ENCODE data around the gene LRRC17.
"Not testable (repeated sequence)": the region's sequence is repeated elsewhere in the genome, so short reads cannot be mapped to it uniquely, and the experiment has no call there.

The LRRC17 gene

GRCh38 chr7:102897856-102898531, 14.8 kb upstream of the LRRC17 start:
- no peak for DNase-seq

- no peak for DNase-seq
Measured at GRCh38 chr7:102898532-102898859, 14.3 kb upstream of the LRRC17 start.

DNA sequence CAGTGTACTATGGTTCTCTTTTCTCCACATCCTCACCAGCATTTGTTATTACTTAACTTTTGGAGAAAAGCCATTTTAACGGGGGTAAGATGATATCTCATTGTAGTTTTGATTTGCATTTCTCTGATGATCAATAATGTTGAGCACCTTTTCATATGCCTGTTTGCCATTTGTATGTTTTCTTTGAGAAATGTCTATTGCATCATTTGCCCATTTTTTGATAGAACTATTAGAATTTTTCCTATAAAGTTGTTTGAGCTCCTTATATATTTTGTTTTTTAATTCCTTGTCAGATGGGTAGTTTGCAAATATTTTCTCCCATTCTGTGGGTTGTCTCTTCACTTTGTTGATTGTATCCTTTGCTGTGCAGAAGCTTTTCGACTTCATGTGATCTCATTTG, 10.7 kb upstream of the LRRC17 start:
- DNase-seq: not testable (repeated sequence)

DNA sequence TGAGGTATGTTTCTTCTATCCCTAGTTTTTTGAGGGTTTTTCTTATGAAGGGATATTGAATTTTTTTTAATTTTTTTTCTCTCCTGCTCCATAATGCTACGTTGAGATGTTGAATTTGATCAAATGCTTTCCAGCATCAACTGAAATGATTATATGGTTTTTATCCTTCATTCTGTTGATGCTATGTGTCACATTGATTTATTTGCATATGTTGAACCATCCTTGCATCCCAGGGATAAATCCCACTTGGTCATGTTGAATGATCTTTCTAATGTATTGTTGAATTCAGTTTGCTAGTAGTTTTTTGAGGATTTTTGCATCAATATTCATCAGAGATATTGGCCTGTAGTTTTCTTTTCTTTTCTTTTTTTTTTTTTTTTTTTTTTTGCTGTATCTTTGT, 9.2 kb upstream of the LRRC17 start:
- not testable (repeated sequence) for DNase-seq

DNA sequence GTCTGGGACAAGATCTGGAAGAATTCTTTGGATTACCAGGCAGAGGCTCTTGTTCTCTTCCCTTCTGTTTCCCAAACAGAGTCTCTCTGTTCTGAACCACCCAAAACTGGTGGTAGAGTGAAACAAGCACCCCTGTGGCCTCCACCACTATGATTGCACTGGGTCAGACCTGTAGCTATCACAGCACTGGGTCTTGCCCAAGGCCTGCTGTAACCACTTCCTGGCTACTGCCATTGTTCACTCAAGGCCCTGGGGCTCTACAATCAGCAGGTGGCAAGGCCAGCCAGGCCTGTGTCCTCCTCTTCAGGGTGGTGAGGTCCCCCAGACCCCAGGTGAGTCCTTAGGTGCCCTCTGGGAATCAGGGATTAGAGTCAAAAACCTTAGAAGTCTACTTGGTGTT, 4.1 kb upstream of the LRRC17 start:
- DNase-seq: no peak

DNA sequence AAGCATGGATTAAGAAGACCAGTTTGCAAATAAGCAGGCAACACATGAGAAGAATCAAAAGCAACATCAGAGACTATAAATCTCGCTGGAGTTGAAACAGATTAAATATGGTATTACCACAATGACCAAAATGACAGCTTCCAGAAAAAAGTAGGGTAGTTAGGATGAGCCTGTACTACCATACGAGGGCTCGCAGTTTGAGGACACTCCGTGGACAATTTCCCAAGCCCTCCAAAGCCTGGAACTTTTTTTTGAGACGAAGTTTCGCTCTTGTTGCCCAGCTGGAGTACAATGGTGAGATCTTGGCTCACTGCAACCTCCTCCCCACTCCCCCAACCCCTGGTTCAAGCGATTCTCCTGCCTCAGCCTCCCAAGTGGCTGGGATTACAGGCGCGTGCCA, 1.0 kb downstream of the LRRC17 start:
- DNase-seq: no peak

DNA sequence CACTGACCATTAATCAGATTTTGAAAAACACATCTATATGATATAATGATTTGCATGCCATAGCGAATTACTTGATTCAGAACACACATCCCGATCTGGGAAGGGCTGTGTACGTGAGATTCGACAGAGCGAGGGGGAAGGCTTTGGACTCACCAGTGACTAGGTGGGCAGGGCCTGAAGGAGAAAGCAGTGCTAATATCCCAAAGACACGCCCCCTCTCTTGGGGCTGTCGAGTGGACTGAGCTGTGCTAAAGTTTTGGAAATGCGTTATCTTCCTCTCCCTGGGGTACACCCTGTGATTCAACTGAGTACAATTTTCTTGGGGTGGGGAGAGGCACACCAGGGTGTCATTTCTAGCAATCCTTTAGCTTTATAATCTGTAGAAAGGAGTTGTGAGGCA, 1.8 kb downstream of the LRRC17 start:
- DNase-seq: no peak

DNA sequence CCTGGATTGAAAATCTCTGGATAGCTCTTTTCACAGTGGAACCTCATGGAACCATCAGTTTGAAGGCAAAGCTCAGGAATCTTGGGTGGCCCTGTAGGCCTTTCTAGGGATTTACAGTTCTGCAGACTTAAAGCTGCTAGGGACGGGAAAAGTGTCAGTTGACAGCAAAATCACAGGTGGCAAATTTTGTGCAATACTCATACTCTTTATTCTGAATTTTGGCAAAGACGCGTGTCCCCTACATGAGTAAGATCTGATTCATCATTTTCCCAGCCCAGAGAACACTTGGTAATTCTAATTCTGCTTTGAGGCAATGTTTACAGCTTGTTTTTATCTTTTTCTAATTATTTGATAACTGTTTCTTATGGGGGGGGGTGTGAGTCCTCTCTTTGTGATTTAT, 3.6 kb downstream of the LRRC17 start:
- DNase-seq: no peak

DNA sequence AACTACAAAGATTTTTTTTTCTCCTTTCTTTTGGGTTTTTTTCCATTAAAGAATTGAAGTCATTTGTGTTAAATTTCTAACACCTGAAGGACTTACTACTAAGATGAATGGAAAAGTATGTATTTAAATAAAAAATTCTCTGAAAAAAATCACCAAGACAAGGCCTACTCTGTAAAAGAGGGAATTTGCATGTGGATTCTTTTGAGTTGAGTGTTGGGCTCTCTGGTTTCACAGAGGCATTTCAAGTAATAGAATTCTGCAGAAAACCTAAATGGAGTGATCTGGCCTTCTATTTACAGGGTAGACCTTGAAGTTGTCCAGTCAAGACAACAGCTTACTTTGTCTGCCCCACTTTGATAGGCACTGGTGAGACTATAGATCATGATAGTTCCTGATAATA, 4.1 kb downstream of the LRRC17 start:
- DNase-seq: no peak

GRCh38 chr7:102917436-102918353, 4.9 kb downstream of the LRRC17 start:
- no peak for DNase-seq

- DNase-seq: no peak
Measured at GRCh38 chr7:102918845-102919244, 6.0 kb downstream of the LRRC17 start.

DNA sequence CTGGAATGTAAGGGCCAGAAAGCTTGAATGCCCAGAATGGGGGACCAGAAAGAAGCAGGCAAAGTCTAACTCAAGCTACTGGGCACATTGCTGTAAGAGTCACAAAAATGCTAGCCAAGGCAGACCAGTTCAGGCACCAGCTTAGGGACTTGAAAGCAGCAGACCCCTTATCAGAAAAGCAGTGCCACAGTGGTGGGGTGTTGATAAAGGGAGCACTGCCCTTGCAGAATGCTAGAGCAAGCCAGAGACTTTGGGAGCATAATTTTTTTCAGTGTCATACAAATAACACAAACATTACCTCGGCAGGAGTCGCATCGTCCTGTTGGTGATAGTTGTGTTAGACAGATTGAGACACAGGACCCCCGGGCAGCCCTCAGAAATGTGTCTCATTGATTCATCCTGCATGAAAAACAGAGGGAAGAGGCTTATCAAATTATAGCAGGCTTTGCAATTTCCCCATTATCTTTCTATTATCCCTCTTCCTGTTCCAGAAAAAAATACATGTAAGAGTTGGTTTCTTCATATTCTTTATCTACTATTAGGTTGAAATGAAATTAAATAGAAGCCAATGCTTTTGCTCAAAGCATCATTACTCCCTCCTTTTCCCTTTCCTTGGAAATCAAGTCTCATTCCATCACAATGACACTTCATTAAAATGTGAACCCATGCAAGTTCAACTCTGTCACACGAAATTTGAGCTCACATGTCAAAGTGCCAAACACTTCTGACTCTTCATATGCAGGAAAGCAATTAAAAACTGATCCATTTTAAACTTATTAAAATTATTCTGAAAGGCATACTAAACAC, 13.4 kb downstream of the LRRC17 start:
- DNase-seq: no peak

DNA sequence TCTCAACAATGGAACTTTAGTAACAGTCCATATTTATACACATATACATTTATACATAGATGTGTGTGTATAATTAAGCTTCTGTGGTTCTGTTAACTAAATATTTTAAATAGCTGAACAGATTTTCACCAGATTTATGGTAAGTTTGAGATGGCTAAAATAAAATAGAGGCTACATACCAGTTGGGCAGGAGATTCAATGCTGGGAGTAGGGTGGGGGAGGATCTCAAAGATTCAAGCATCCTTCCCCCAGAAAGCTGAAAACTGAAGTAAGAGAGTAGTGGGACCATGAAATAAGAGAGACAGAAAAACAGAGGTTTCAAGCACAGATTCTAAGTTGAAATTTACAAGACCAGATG, 14.0 kb downstream of the LRRC17 start:
- no peak for DNase-seq

GRCh38 chr7:102927312-102927933, 14.6 kb downstream of the LRRC17 start:
- no peak for DNase-seq

DNA sequence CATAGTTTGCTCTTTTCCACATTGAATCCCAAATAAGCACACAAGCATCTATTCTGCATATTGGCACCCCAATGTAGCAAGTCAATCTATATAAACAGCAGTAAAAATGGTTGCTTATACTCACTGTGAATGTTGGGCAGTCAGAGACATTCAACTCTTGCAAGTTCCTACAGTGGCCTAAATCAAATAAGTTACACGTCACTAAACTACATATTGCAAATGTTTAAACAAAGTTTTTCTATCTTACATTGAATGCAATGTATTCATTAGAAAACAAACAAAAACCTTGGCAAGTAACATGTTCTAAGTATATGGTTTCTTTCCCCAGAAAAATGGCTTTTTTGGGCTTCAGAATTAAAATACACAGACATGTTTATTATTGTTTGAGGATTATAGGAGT, 19.0 kb downstream of the LRRC17 start:
- no peak for DNase-seq

DNA sequence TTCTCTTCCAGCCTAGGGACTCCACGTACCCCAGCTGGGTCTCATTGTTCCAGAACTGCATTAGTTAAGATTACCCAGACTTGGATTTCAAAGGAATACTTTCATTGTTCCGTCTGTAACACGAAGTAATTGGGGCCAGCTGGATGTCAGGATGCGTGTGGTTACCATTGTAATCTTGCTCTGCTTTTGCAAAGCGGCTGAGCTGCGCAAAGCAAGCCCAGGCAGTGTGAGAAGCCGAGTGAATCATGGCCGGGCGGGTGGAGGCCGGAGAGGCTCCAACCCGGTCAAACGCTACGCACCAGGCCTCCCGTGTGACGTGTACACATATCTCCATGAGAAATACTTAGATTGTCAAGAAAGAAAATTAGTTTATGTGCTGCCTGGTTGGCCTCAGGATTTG, 21.0 kb downstream of the LRRC17 start:
- no peak for DNase-seq

GRCh38 chr7:102934239-102934638, 21.4 kb downstream of the LRRC17 start:
- no peak for DNase-seq

- DNase-seq: no peak
Measured at GRCh38 chr7:102934701-102935100, 21.9 kb downstream of the LRRC17 start.

DNA sequence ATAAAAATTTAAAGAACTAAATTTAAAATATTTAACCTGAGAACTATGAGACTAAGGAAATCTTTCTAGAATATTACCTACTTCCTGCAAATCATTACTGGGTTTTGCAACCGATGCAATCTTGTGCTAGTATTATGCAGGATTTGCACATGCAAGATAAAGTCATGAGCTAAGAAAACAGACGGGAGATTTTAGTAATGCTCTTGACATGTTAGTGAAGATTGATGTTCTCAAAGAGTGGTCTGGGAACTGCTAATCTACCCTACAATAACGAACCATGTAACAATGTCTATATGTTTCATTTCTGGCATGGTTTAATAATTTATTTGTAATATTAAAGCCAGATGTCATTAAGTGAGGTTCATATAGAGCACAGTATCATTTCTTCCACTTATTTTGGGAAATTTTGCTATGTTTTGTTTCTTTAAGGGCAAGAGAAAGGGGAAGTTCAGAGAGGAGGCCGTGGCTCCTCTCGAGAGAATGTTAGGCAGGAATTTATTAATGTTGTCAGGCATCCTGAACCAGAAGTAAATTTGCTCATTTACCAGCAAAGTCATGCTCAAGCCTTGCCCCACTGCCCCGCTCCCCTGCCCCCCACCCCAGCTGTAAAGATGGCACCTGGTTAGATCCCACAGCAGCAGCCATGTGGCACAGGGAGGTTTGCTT, 22.8 kb downstream of the LRRC17 start:
- no peak for DNase-seq

GRCh38 chr7:102938679-102939078, 25.9 kb downstream of the LRRC17 start:
- no peak for DNase-seq

GRCh38 chr7:102942181-102942866, 29.5 kb downstream of the LRRC17 start:
- DNase-seq: no peak

- DNase-seq: no peak
Measured at GRCh38 chr7:102942868-102943267, 30.1 kb downstream of the LRRC17 start.
